Loucy (cell line): ENCODE results near the gene MRPL24.

Experiments
- H2AFZ ChIP-seq: fragments of 200-600 bp; sonication (generic); 2 replicates; pipeline ENCODE4 v1.6.0; 2016; ENCODE audit warnings: antibody characterized with exemption, mild to moderate bottlenecking, low read length, moderate library complexity
- H3F3A ChIP-seq: fragments of 200-600 bp; 2 replicates; pipeline ENCODE4 v1.6.0; 2016; ENCODE audit warnings: antibody characterized with exemption, low read depth, mild to moderate bottlenecking
- H3K27me3 ChIP-seq: fragments of 200-600 bp; sonication (generic); 2 replicates; pipeline ENCODE4 v1.6.1; 2014; ENCODE audit warnings: low read length, mild to moderate bottlenecking; ENCODE audit not compliant: insufficient read depth, poor library complexity, severe bottlenecking
- H3K36me3 ChIP-seq: fragments of 200-600 bp; sonication (generic); 2 replicates; pipeline ENCODE4 v1.6.1; 2016; ENCODE audit warnings: low read length; ENCODE audit not compliant: insufficient read depth
- H3K4me1 ChIP-seq: fragments of 200-600 bp; sonication (generic); 2 replicates; pipeline ENCODE4 v1.5.1; 2014; ENCODE audit warnings: low read length, mild to moderate bottlenecking; ENCODE audit not compliant: insufficient read depth, poor library complexity, severe bottlenecking
- H3K4me2 ChIP-seq: fragments of 200-600 bp; sonication (generic); 2 replicates; pipeline ENCODE4 v1.6.0; 2014; ENCODE audit warnings: antibody characterized with exemption, low read length, low read depth, mild to moderate bottlenecking; ENCODE audit not compliant: poor library complexity, severe bottlenecking
- H3K4me3 ChIP-seq: fragments of 200-600 bp; sonication (generic); 2 replicates; pipeline ENCODE4 v1.5.1; 2014; ENCODE audit warnings: low read length, mild to moderate bottlenecking, mixed read lengths; ENCODE audit not compliant: poor library complexity, severe bottlenecking
- H3K79me2 ChIP-seq: fragments of 200-600 bp; sonication (generic); 2 replicates; pipeline ENCODE4 v1.6.1; 2014; ENCODE audit warnings: low read length; ENCODE audit not compliant: insufficient read depth
- H3K9ac ChIP-seq: fragments of 200-600 bp; sonication (generic); 2 replicates; pipeline ENCODE4 v1.6.0; 2014; ENCODE audit warnings: mild to moderate bottlenecking, low read depth, low read length, moderate library complexity; ENCODE audit not compliant: poor library complexity, severe bottlenecking
- H3K9me2 ChIP-seq: fragments of 200-600 bp; sonication (generic); replicated peaks from 2 replicates; pipeline ENCODE4 v1.6.1; 2016; ENCODE audit warnings: low read depth, low read length, mixed read lengths
- H3K9me3 ChIP-seq: fragments of 200-600 bp; sonication (generic); 2 replicates; pipeline ENCODE4 v1.6.1; 2014; ENCODE audit warnings: mild to moderate bottlenecking, antibody characterized with exemption, low read length, low read depth; ENCODE audit not compliant: insufficient read depth
- H4K20me1 ChIP-seq: fragments of 200-600 bp; sonication (generic); 2 replicates; pipeline ENCODE4 v1.6.0; 2014; ENCODE audit warnings: antibody characterized with exemption, low read length, mild to moderate bottlenecking; ENCODE audit not compliant: insufficient read depth, poor library complexity, severe bottlenecking
- CTCF ChIP-seq: fragments of 200-600 bp; sonication (generic); conservative IDR thresholded peaks from 2 replicates; pipeline ENCODE4 v1.5.1; 2014; ENCODE audit warnings: mild to moderate bottlenecking, antibody characterized with exemption, low read length
- EZH2phosphoT487 ChIP-seq: fragments of 200-600 bp; IDR thresholded peaks from 2 replicates; pipeline ENCODE4 v1.6.1; 2018; ENCODE audit warnings: antibody characterized with exemption, mild to moderate bottlenecking, moderate library complexity, borderline replicate concordance

MRPL24 gene

GRCh38 chr1:156725683-156726280, 15.1 kb downstream of the MRPL24 start:
- H4K20me1 ChIP-seq = peaks cover 47% of the 10 kb centered on the region
- no peaks in the 10 kb centered on the region for H3K9me2 ChIP-seq
- peak overlapping the region; percentile 95 for H3K4me3 ChIP-seq
- H3F3A ChIP-seq = no peaks in the 10 kb centered on the region
- TF ChIP-seq CTCF (peak; percentile 92), EZH2phosphoT487 (no peak)
- peaks cover 71% of the 10 kb centered on the region for H3K79me2 ChIP-seq
- H3K9ac ChIP-seq = peak overlapping the region; percentile 94
- no peak overlapping the region for H2AFZ ChIP-seq
- peaks cover 33% of the 10 kb centered on the region; the same call in 1 of the 2 replicates for H3K36me3 ChIP-seq
- peaks cover 47% of the 10 kb centered on the region for H3K4me1 ChIP-seq
- no peaks in the 10 kb centered on the region for H3K27me3 ChIP-seq
- no peaks in the 10 kb centered on the region for H3K9me3 ChIP-seq
- peak overlapping the region; percentile 100 for H3K4me2 ChIP-seq

- H3K79me2 ChIP-seq = peaks cover 43% of the 10 kb centered on the region
Measured at GRCh38 chr1:156721535-156721934, 19.4 kb downstream of the MRPL24 start.

GRCh38 chr1:156721131-156721530, 19.8 kb downstream of the MRPL24 start:
- peaks cover 21% of the 10 kb centered on the region for H3K4me1 ChIP-seq
- H3K4me3 ChIP-seq = no peak overlapping the region
- H3K9me2 ChIP-seq = no peaks in the 10 kb centered on the region
- H2AFZ ChIP-seq = no peak overlapping the region
- H3K9ac ChIP-seq = no peak overlapping the region
- no peak for TF ChIP-seq EZH2phosphoT487
- no peak for TF ChIP-seq CTCF
- no peaks in the 10 kb centered on the region for H3K9me3 ChIP-seq
- no peaks in the 10 kb centered on the region for H3F3A ChIP-seq
- H4K20me1 ChIP-seq = peaks cover 27% of the 10 kb centered on the region
- H3K4me2 ChIP-seq = no peak overlapping the region
- H3K79me2 ChIP-seq = peaks cover 39% of the 10 kb centered on the region
- peaks cover 36% of the 10 kb centered on the region; the same call in 1 of the 2 replicates for H3K36me3 ChIP-seq
- H3K27me3 ChIP-seq = no peaks in the 10 kb centered on the region

More at GRCh38 chr1:156721535-156721934, 19.4 kb downstream of the MRPL24 start:
- H3K4me3 ChIP-seq = no peak overlapping the region
- peaks cover 24% of the 10 kb centered on the region for H3K4me1 ChIP-seq
- no peaks in the 10 kb centered on the region for H3F3A ChIP-seq
- TF ChIP-seq CTCF (no peak), EZH2phosphoT487 (no peak)
- H3K9ac ChIP-seq = no peak overlapping the region
- no peak overlapping the region for H3K4me2 ChIP-seq
- H3K9me3 ChIP-seq = no peaks in the 10 kb centered on the region
- no peaks in the 10 kb centered on the region for H3K9me2 ChIP-seq
- H3K27me3 ChIP-seq = no peaks in the 10 kb centered on the region
- H3K36me3 ChIP-seq = peaks cover 36% of the 10 kb centered on the region; the same call in 1 of the 2 replicates
- H4K20me1 ChIP-seq = peaks cover 31% of the 10 kb centered on the region
- no peak overlapping the region for H2AFZ ChIP-seq
